SU-DHL-6 (cell line): ENCODE data around the gene ITPK1.

Experiments used
- EZH2phosphoT487 ChIP-seq: fragments of 200-600 bp; sonication (generic), shearing (Covaris generic); conservative IDR thresholded peaks from 2 replicates; pipeline ENCODE4 v1.6.1; 2018; ENCODE audit warnings: mild to moderate bottlenecking, antibody characterized with exemption, low read length, moderate library complexity, mixed read lengths
- TF ChIP-seq, protein P1 (sequence below): fragments of 200-600 bp; sonication (generic); IDR thresholded peaks from one replicate; pipeline ENCODE4 v1.5.1; 2017; ENCODE audit warnings: antibody characterized with exemption, mild to moderate bottlenecking, low read length, moderate library complexity; ENCODE audit not compliant: insufficient read depth, poor library complexity, severe bottlenecking

DNA sequence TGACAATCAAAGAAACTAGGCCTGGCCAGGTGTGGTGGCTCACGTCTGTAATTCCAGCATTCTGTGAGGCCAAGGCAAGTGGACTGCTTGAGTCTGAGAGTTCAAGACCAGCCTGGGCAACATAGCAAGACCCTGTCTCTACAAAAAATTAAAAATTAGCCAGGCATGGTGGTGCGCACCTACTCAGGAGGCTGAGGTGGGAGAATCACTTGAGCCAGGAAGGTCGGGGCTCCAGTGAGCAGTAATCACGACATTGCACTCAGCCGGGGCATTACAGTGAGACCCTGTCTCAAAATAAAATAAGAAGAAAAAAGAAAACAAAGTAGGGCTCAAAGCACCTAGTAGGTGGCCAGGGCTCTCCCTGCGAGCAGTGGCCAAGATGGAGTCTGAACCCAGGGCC lies 113.7 kb downstream of the ITPK1 start:
- TF ChIP-seq, protein P1, sequence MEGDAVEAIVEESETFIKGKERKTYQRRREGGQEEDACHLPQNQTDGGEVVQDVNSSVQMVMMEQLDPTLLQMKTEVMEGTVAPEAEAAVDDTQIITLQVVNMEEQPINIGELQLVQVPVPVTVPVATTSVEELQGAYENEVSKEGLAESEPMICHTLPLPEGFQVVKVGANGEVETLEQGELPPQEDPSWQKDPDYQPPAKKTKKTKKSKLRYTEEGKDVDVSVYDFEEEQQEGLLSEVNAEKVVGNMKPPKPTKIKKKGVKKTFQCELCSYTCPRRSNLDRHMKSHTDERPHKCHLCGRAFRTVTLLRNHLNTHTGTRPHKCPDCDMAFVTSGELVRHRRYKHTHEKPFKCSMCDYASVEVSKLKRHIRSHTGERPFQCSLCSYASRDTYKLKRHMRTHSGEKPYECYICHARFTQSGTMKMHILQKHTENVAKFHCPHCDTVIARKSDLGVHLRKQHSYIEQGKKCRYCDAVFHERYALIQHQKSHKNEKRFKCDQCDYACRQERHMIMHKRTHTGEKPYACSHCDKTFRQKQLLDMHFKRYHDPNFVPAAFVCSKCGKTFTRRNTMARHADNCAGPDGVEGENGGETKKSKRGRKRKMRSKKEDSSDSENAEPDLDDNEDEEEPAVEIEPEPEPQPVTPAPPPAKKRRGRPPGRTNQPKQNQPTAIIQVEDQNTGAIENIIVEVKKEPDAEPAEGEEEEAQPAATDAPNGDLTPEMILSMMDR, result no peak
- no peak for TF ChIP-seq EZH2phosphoT487
